GM23338 (cell line): ENCODE results near the gene R3HDML.

Experiments used
- CREB1 ChIP-seq: fragments of 250-450 bp; sonication (Bioruptor Pico); IDR thresholded peaks from 2 replicates; pipeline ENCODE4 v1.5.0; 2020; ENCODE audit warnings: low read depth, mild to moderate bottlenecking, moderate library complexity
- CTCF ChIP-seq, 2 experiments: fragments of 200-600 bp in 1 of 2; sonication (generic) in 1 of 2; conservative IDR thresholded peaks; 2 replicates each; pipeline versions ENCODE4 v1.5.1 to v1.6.1; 2016 to 2017; ENCODE audit warnings: antibody characterized with exemption in 2 of 2, low read depth in 2 of 2, mild to moderate bottlenecking in 2 of 2, moderate library complexity in 1 of 2
- EZH2 ChIP-seq: fragments of 200-600 bp; sonication (generic); IDR thresholded peaks from one replicate; pipeline ENCODE4 v1.8.0; 2017; ENCODE audit warnings: antibody characterized with exemption, mild to moderate bottlenecking, low read depth; ENCODE audit not compliant: unreplicated experiment
- EZH2phosphoT487 ChIP-seq: fragments of 200-600 bp; sonication (generic); IDR thresholded peaks from one replicate; pipeline ENCODE4 v1.8.1; 2018; ENCODE audit warnings: antibody characterized with exemption; ENCODE audit not compliant: unreplicated experiment
- JUNB ChIP-seq: IDR thresholded peaks from one replicate; pipeline ENCODE4 v1.6.1; 2016; ENCODE audit warnings: antibody characterized with exemption; ENCODE audit not compliant: unreplicated experiment
- POLR2AphosphoS5 ChIP-seq: IDR thresholded peaks from 2 replicates; pipeline ENCODE4 v1.6.1; 2016; ENCODE audit warnings: antibody characterized with exemption, low read depth
- REST ChIP-seq: IDR thresholded peaks from one replicate; pipeline ENCODE4 v1.6.1; 2018; ENCODE audit warnings: antibody characterized with exemption; ENCODE audit not compliant: unreplicated experiment

GRCh38 chr20:44400671-44400969 is 63.8 kb downstream of the R3HDML start:
- no peak for TF ChIP-seq EZH2phosphoT487
- no peak for TF ChIP-seq CTCF (conservative IDR thresholded peaks at IDR 0.05; ENCODE audit: low read depth in 2 of 2)
- no peak for TF ChIP-seq JUNB
- no peak for TF ChIP-seq REST
- no peak for TF ChIP-seq POLR2AphosphoS5
- TF ChIP-seq CREB1 (CRISPR knock-in tag): no peak
- no peak for TF ChIP-seq EZH2
